HG03039 (cell line): Measurements from ENCODE around the gene C11orf21.
"Not testable (repeated sequence)": the region's sequence is repeated elsewhere in the genome, so short reads cannot be mapped to it uniquely, and the experiment has no call there.

Experiments
- ATAC-seq: cut with Tn5 transposase; IDR thresholded peaks from one replicate; pipeline ENCODE4 v1.9.1; 2021; ENCODE audit warnings: mild to moderate bottlenecking, moderate library complexity; ENCODE audit not compliant: unreplicated experiment

C11orf21 gene

DNA sequence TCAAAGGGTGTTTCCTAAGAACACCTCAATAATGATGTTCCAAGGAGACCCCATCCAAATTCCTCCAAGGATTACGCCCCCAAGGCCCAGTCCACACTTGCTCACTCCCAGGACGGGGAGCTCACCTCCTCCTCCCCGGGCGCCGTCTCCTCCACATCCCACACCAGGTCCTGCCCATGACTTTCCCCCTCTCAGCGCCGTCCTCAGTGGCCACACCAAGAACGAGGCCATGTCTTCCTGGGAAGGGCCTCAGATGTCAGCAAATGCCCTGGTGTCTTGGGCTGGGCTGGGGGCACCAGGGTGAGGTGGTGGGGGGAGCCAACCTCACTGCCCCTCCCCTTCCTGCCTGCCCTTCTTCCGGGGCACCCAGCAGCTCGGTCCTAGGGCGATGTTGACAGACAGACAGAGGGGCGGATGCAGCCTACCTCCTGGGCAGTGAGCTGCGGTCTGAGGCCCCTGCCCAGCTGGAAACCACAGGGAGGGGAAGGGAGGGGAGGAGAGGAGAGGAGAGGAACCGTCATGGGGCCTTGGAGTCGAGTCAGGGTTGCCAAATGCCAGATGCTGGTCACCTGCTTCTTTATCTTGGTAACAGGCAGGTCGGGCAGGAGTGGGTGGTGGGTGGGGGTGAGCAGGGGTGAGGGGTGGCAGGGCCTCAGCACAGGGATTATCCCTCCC, at the start of gene C11orf21, which contains the start of gene TSPAN32:
Gene C11orf21, minus strand, starts transcription at position 288 of the 675 bp plus-strand sequence. Its CDS starts 110 bp downstream, at position 178.
Gene TSPAN32, plus strand, starts transcription at position 383 of the 675 bp plus-strand sequence. Its CDS starts 137 bp downstream, at position 520.
- ATAC-seq, result no peak

DNA sequence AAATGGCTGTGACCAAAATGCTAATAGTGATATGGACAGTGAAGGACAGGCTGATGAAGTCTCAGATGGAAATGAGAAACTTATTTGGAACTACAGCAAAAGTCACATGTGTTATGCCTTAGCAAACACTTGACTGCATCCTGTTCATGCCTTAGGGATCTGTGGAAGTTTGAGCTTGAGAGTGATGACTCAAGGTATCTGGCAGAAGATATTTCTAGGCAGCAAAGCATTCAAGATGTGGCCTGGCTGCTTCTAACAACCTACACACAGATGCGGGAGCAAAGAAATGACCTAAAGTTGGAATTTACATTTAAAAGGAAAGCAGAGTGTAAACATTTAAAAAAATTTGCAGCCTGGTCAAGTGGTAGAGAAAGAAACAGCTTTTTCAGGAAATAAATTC, 47.3 kb upstream of the C11orf21 start:
- no peak for ATAC-seq

- no peak for ATAC-seq
Measured at GRCh38 chr11:2347308-2347830, 45.7 kb upstream of the C11orf21 start.

DNA sequence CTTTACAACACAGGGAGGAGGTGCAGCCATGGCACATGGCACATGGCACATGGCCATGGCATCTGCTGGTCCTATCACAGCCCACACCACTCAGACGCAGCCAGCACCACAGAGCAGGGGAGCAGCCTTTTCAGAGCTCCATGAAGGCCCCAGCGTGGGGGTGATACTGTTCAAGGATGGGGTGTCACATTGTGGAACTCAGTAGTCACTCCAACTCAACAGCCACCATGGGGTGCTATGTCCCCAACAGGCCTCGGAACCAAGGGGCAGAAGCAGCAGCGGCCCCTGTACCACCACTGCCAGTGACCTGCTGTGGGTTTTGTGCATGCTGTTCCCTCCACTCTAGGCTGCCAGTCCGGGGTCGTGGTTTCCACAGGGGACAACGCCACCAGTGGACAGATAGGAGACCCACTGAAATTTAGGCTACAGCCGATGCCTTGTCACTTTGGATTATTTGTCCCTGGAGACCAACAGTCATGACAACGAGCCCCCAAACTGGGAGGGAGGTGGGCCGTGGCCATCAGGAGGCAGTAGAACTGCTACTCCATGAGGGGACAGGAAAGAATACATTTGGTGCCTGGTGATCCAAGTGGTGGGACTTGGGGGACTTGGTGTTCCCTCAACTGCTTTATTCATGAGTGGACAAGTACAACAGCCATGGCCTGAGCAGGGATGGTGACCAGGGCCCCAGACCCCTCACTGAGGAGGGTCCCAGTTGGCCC, 45.0 kb upstream of the C11orf21 start:
- ATAC-seq, result no peak

DNA sequence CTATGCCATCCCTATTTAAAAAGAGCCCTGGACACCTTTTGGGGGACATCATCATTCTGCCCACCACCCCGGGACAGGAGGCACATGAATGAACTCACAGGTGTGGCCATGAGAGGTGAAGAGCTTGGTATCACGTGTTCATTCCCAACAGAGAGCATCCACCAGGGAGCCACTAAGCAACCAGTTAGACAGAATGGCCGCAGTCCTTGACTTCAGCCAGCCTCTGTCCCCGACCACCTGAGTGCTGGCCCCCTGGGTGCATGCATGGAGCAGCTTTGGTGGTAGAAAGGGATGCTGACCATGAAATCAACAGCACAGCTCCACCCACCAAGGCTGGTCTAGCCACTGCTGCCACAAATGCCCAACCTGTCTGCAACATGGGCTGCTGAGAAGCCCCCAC, 44.3 kb upstream of the C11orf21 start:
- ATAC-seq, result no peak

- ATAC-seq, result no peak
Measured at GRCh38 chr11:2345050-2345449, 43.3 kb upstream of the C11orf21 start.

GRCh38 chr11:2343502-2343901, 41.8 kb upstream of the C11orf21 start:
- no peak for ATAC-seq

DNA sequence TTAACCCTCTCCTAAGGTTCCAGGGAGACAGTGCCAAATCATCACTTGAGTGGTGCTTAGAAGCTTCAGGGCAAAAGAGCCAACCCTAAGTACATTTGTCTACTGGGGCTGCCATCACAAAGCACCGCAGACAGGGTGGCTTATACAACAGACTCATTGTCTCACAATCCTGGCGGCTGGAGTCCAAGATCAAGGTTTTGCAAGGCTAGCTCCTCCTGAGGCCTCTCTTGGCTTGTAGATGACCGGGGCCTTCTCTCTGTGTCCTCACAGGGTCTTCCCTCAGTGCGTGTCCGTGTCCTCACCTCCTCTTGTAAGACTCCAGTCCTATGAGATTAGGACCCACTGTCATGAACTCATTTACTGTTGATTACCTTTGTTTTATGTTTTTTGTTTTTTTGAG, 41.3 kb upstream of the C11orf21 start:
- ATAC-seq, result no peak

DNA sequence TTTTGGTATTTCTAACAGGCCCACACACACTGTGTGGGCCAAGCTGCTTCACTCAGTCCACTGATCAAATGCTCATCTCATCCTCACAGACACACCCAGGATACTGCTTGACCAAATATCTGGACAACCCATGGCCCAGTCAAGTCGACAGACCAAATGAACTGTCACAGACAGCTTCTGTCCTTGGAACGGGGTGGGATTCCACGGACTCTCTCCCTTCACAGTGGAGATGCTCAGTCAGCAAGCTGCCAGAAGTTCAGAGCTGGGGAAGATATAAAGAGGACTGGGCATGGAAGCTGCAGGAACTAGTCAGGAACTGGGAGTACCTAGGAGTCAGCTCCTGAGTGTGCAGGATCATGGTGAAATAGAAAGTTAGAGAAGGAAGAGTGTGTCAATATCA, 40.8 kb upstream of the C11orf21 start:
- no peak for ATAC-seq

DNA sequence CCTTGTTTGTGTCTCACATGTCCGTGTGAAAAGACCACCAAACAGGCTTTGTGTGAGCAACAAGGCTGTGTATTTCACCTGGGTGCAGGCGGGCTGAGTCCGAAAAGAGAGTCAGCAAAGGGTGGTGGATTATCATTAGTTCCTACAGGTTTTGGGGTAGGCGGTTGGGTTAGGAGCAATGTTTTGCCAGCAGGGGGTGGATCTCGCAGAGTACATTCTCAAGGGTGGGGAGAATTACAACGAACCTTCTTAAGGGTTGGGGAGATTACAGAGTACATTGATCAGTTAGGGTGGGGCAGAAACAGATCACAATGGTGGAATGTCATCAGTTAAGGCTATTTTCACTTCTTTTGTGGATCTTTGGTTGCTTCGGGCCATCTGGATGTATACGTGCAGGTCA, 37.0 kb upstream of the C11orf21 start:
- ATAC-seq, result not testable (repeated sequence)

GRCh38 chr11:2335286-2335685, 33.6 kb upstream of the C11orf21 start:
- not testable (repeated sequence) for ATAC-seq

GRCh38 chr11:2333486-2334205, 31.9 kb upstream of the C11orf21 start:
- not testable (repeated sequence) for ATAC-seq

- ATAC-seq, result not testable (repeated sequence)
Measured at GRCh38 chr11:2332569-2332968, 30.9 kb upstream of the C11orf21 start.

DNA sequence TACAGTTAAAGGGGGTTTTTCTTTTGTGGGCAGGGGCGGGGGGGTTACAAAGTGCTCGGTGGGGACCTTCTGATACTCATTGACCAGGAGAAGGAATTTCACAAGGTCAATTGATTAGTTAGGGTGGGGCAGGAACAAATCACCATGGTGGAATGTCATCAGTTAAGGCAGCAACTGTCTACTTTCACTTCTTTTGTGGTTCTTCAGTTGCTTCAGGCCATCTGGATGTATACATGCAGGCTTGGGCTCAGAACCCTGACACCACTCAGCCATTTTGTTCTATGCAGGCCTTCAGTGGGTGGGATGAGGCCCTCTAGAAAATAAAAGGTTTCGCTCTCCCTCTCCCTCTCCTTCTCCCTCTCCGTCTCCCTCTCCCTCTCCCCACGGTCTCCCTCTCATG, 29.7 kb upstream of the C11orf21 start:
- no peak for ATAC-seq

DNA sequence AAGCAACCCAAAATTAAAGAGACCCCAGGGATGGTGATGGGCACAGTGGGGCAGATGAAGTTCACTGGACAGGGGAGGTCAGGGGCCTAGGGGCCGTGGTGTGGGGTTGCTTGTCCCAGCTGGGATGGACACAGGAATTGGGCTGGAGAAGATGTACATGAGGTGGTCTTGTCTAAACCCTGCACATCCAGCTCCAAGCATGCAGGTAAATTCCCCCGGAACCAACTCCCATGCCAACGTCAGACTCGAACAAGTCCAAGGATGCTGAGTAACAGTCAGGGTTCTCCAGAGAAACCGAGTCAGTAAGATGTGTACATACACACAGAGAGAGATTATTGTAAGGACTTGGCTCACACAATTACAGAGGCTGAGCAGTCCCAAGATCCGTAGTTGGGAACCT, 29.0 kb upstream of the C11orf21 start:
- no peak for ATAC-seq

- no peak for ATAC-seq
Measured at GRCh38 chr11:2329551-2329950, 27.8 kb upstream of the C11orf21 start.

- no peak for ATAC-seq
Measured at GRCh38 chr11:2328656-2329354, 27.1 kb upstream of the C11orf21 start.

GRCh38 chr11:2328021-2328420, 26.3 kb upstream of the C11orf21 start:
- ATAC-seq, result no peak

GRCh38 chr11:2327032-2327431, 25.3 kb upstream of the C11orf21 start:
- ATAC-seq, result no peak

DNA sequence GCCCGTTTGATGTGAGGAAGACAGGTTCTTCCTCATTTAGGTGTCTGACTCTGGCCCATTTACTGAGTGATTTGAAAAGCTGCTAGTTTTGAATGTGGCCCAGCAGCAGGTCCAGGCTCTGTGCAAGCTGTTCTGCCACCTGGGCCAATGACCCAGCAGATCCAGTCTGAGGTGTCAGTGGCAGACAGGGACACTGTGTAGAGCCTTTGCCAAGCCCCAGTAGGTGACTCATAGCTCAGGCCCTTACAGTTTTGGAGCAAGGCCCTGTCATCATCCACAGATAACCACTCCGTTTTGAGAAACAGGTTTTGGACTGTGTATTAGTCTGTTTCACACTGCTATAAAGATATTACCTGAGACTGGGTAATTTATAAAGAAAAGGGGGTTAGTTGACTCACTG, 24.0 kb upstream of the C11orf21 start:
- no peak for ATAC-seq

- no peak for ATAC-seq
Measured at GRCh38 chr11:2325123-2325522, 23.4 kb upstream of the C11orf21 start.
